GM18498 (cell line): Measurements from ENCODE around the gene IRF6.

Experiments
- ATAC-seq: cut with Tn5 transposase; IDR thresholded peaks from one replicate; pipeline ENCODE4 v1.9.1; 2021; ENCODE audit warnings: mild to moderate bottlenecking, moderate library complexity; ENCODE audit not compliant: unreplicated experiment

Gene IRF6

DNA sequence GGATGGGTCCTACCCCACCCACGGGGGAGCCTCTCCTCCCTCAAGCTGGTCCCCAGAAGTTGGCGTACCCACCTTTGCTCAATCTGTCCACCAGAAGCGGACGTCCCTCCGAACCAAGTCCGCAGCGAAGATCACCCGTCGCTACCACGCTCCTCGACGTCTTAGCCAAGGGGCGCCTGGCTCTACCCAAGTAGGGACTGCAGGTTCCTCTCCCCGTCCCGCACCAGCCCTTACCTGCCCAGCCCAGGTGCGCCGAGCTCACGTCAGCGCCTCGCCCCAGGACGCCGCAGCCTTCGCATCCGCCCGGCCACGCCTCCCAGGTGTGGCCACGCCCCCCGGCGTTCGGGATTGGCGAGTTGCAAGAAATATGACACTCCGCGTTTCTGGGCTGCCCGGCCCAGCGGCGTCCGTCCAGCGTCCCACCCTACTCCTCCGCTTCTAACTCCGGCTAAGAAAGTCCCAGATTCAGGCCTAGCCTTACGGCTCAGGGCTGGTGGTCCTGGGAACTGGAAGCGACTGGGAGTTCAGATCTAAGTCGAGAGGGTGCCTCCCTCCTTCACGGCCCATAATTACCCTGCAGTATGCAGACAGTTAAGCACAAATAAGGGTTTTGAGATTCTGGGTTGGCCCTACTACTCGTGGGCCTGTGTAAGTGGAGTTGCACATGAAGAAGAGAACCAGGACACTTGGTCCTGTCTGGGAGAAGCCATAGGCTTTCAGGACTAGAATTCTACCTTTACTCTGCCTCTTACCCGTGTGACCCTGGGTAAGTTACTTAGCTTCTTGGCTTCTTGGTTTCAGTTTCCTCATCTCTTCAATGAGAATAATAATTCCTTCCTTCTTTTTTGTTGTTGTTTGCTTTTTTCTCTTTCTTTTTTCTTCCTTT is at the start of gene IRF6:
IRF6 (minus strand) TSS at position 268 of the 886 bp plus-strand sequence. CDS start 4,729 bp downstream, outside the sequence.
- ATAC-seq = peak; percentile 94

GRCh38 chr1:209855623-209856022 is 49.7 kb upstream of the IRF6 start:
- ATAC-seq = no peak

DNA sequence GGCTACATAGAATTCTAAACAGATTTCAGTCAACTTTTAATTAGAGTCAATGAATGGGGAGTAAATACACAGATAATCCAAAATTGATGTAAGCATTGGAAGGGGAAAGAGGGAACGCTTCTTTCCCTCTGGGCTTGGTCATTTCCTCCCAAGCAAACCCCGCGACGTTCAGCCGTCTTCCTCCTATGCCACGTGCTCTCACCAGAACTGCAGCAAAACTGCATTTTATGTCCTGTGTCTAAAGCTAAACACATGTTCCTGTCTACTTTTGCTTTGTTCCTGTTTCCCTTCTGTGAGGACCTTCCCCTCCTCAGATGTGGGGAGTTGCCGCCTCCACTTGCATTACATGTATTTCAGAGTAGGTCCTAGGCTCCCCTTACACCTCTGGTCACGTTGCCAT is 49.1 kb upstream of the IRF6 start:
- no peak for ATAC-seq

- no peak for ATAC-seq
Measured at GRCh38 chr1:209854196-209854595, 48.3 kb upstream of the IRF6 start.

GRCh38 chr1:209853676-209854075 is 47.7 kb upstream of the IRF6 start:
- ATAC-seq = no peak

GRCh38 chr1:209850342-209850979 is 44.5 kb upstream of the IRF6 start:
- ATAC-seq = peak; percentile 69

DNA sequence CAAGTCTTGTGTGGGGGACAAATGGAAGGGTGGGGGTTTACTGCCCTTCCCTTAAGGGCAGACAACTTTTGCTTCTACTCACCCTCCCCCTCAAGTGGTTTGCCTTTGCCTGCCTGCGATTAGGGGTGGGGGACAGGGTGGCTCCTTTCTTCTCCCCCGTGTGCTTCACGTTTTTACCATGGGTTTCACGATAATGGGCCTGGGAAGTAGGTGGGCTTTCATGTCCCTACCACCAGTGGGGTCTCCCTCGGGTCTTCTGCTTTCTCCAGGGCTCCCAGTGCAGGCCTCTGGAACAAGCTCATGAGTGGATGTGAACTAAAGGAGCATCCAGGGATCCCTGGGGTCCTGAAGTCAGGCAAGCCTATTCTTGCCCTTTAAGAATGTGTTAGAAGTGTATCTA is 43.4 kb upstream of the IRF6 start:
- no peak for ATAC-seq

GRCh38 chr1:209845408-209845725 is 39.4 kb upstream of the IRF6 start:
- no peak for ATAC-seq

- no peak for ATAC-seq
Measured at GRCh38 chr1:209844695-209845407, 38.9 kb upstream of the IRF6 start.

DNA sequence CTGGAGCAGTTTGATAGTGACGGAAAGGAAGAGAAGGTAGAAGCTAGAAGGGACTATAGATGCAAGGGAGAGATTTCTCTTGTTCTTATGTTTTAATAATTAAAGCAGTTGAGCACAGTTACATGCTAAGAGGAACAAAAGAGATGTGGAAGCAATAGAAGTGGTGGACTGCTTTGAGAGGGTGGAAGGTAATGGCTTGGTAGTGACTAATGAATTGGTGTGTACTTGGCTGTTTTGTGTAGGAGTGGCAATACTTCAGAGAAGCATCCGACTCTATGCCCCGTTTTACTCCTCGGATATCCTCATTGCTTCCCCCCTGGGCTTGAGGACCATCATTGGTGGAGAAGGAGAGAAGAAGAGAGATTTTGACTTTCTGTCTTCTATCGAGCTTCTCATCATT is 34.7 kb upstream of the IRF6 start:
- no peak for ATAC-seq

- ATAC-seq = no peak
Measured at GRCh38 chr1:209839875-209840546, 34.1 kb upstream of the IRF6 start.

- ATAC-seq = no peak
Measured at GRCh38 chr1:209838537-209838936, 32.6 kb upstream of the IRF6 start.

- no peak for ATAC-seq
Measured at GRCh38 chr1:209837671-209838070, 31.7 kb upstream of the IRF6 start.

DNA sequence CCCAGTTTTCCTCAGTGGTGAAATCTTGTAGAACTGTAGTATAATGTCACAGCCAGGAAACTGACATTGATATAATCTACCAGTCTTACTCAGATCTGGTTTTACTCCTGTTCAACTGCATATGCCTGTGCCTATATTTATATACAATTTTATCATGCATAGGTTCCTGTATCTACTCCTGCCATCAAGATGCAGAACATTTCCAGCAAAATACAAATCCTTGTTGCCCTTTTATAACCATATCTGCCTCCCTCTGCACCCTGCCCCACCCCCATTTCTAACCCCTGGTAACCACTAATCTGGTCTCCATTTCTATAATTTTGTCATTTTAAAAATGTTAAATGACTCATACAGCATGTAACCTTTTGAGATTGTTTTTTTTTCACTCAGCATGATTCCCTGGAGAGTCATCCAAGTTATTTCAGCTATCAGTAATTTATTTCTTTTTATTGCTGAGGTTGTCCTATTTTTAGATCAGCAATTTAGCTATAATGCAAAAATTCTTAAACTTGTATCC is 29.9 kb upstream of the IRF6 start:
- no peak for ATAC-seq

- no peak for ATAC-seq
Measured at GRCh38 chr1:209831615-209832014, 25.7 kb upstream of the IRF6 start.

- ATAC-seq = no peak
Measured at GRCh38 chr1:209830722-209831121, 24.8 kb upstream of the IRF6 start.

- no peak for ATAC-seq
Measured at GRCh38 chr1:209829716-209830115, 23.8 kb upstream of the IRF6 start.

DNA sequence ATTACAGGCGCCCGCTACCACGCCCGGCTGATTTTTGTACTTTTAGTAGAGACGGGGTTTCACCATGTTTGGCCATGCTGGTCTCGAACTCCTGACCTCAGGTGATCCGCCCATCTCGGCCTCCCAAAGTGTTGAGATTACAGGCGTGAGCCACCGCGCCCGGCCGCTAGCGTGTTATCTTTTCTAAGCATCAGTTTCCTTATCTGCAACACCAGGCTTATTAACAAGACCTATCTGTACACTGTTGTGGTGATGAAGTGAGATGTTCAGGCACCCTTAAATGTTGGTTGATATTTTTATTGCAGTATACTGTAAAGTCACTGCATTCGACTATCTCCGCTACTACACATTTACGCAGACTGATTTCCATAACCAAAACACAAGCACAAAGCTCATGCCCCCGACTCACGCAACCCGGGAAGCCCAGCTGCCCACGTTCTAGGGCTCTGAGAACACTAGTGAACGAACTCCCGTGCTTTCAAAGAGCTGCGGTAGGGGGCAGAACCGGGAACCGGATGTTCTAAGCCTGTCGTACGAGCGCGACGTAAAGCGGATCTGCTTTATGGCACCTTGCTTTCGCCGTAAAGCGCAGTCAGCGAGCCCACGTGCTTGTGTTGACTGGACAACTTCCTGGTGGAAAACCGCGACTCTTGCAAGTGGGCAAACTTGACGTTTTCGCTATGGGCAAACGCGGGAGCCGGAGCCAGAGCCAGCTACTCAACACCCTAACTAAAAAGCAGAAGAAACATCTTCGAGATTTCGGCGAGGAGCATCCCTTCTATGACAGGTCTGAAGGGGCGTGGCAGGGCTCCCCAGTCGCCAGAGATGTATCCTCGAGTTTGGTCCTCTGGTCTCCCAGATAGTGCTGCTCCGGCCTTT is 21.7 kb upstream of the IRF6 start, which contains the start of gene UTP25:
UTP25 (plus strand) TSS at position 589 of the 879 bp plus-strand sequence; CDS start at position 681, 92 bp downstream.
- peak; percentile 92 for ATAC-seq

GRCh38 chr1:209825591-209826434 is 19.9 kb upstream of the IRF6 start:
- no peak for ATAC-seq
